Cardiac fibroblast (primary cell): ENCODE results near the gene PTPRG.

ENCODE experiments used
- DNase-seq, 2 donors: peaks; one replicate each; pipeline versions ENCODE4 v3.0.0 to v3.0.0-alpha.2; 2010; ENCODE audit warnings: low read depth in 2 of 2
- H3K4me3 ChIP-seq, 2 donors: replicated peaks in 1 of 2; 1 replicate in 1 of 2; 2 replicates in 1 of 2; pipeline ENCODE4 v1.5.1; 2011; ENCODE audit warnings: low read depth in 2 of 2, low read length in 2 of 2, mild to moderate bottlenecking in 2 of 2, moderate library complexity in 1 of 2
- TF ChIP-seq, protein P1 (sequence below): IDR thresholded peaks from one replicate; pipeline ENCODE4 v1.5.1; 2011; ENCODE audit warnings: low read depth, mild to moderate bottlenecking, low read length, inconsistent platforms

PTPRG gene

DNA sequence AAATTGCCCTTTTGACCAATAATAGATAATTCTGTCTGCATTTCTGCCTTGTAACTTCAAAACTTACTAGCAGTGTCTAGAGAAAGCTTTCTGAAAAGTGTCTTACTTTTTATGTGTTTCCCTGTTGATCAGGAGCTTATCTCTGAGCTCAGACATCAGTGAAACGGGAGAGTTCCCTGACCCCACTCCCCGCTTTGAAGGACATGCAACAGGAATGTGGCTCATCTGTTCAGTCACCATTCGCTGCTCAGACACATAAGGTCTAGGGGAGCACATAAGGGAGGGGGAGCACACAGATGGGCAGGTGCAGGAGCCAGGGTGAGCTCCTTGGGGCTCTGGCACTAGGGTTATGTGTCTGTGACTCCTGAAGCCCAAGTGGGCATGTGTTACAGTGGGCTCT is 607.0 kb downstream of the PTPRG start:
- H3K4me3 ChIP-seq, result no peak overlapping the region
- TF ChIP-seq, protein P1, sequence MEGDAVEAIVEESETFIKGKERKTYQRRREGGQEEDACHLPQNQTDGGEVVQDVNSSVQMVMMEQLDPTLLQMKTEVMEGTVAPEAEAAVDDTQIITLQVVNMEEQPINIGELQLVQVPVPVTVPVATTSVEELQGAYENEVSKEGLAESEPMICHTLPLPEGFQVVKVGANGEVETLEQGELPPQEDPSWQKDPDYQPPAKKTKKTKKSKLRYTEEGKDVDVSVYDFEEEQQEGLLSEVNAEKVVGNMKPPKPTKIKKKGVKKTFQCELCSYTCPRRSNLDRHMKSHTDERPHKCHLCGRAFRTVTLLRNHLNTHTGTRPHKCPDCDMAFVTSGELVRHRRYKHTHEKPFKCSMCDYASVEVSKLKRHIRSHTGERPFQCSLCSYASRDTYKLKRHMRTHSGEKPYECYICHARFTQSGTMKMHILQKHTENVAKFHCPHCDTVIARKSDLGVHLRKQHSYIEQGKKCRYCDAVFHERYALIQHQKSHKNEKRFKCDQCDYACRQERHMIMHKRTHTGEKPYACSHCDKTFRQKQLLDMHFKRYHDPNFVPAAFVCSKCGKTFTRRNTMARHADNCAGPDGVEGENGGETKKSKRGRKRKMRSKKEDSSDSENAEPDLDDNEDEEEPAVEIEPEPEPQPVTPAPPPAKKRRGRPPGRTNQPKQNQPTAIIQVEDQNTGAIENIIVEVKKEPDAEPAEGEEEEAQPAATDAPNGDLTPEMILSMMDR, result no peak
- no peak for DNase-seq

GRCh38 chr3:62169906-62170660 is 608.7 kb downstream of the PTPRG start:
- TF ChIP-seq, protein P1, result no peak
- H3K4me3 ChIP-seq, result no peak overlapping the region
- DNase-seq, result peak; percentile 39 to 88

DNA sequence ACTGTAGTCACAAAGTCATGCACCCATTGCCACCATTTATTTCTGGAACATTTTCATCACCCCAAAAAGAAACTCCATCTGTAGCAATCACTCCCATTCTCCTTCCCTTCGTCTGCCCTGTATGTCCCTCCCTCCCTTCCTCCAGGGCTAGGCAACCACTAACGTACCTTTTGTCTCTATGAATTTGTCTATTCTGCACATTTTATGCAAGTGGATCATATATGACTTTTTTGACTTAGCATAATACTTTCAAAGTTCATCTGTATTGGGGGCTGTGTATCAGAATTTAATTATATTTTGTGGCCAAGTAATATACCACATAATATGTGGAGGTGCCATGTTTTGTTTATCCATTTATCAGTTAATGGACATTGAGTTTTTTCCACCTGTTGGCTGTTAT is 610.4 kb downstream of the PTPRG start:
- no peak overlapping the region for H3K4me3 ChIP-seq
- DNase-seq, result no peak
- TF ChIP-seq, protein P1, result no peak

DNA sequence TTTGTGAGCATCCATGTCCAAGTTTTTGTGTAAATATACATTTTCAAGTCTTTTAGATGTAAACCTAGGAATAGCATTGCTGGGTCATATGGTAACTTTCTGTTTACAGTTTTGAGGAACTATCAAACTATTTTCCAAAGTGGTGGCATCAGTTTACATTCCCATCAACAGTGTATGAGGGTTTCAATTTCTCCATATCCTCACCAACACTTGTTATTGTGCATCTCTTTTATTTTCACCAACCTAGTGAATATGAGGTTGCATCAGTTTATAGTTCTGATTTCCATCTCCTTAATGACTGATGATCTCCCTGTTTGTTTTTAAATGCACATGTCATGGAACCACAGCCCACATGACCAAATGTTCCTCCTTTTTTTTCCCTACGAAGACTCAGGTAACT is 610.8 kb downstream of the PTPRG start:
- TF ChIP-seq, protein P1, result no peak
- DNase-seq, result no peak
- H3K4me3 ChIP-seq, result no peak overlapping the region

GRCh38 chr3:62173939-62174515 is 612.7 kb downstream of the PTPRG start:
- TF ChIP-seq, protein P1, result no peak
- DNase-seq, result no peak
- H3K4me3 ChIP-seq, result no peak overlapping the region

GRCh38 chr3:62175161-62175560 is 613.8 kb downstream of the PTPRG start:
- no peak for DNase-seq
- no peak overlapping the region for H3K4me3 ChIP-seq
- TF ChIP-seq, protein P1, result no peak
